Astrocyte (in vitro differentiated cells and primary cell): Measurements from ENCODE around the gene GRIK3.

Experiments
- EZH2 ChIP-seq: IDR thresholded peaks from 2 replicates; pipeline ENCODE4 v1.6.1; 2012; ENCODE audit warnings: mild to moderate bottlenecking, low read length, inconsistent platforms; ENCODE audit not compliant: insufficient read depth
- TF ChIP-seq, protein P1 (sequence below): IDR thresholded peaks from 2 replicates; pipeline ENCODE4 v1.5.1; 2011; ENCODE audit warnings: low read depth, mild to moderate bottlenecking, inconsistent platforms, low read length, moderate library complexity; ENCODE audit not compliant: insufficient read depth

DNA sequence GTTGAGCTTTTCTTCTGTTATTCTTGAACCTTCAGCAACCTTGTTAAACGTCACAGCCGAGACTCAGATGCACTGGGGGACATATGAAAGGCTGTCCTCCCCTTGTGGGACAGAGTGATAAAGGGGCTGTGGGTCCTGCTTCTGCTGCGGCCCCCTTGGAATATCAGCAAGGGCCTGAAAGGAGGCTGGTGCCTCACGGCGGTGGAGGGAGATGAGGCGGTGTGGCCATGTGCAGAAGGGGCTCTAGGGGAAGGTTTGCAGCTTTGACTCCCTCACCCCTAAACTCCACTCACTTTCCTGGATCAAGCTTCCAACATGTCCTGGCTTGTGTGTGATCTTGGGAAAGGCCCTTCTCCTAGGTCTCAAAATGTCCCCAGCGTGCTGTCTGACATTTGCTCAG lies 280.9 kb downstream of the GRIK3 start:
- TF ChIP-seq, protein P1, sequence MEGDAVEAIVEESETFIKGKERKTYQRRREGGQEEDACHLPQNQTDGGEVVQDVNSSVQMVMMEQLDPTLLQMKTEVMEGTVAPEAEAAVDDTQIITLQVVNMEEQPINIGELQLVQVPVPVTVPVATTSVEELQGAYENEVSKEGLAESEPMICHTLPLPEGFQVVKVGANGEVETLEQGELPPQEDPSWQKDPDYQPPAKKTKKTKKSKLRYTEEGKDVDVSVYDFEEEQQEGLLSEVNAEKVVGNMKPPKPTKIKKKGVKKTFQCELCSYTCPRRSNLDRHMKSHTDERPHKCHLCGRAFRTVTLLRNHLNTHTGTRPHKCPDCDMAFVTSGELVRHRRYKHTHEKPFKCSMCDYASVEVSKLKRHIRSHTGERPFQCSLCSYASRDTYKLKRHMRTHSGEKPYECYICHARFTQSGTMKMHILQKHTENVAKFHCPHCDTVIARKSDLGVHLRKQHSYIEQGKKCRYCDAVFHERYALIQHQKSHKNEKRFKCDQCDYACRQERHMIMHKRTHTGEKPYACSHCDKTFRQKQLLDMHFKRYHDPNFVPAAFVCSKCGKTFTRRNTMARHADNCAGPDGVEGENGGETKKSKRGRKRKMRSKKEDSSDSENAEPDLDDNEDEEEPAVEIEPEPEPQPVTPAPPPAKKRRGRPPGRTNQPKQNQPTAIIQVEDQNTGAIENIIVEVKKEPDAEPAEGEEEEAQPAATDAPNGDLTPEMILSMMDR: no peak
- no peak for TF ChIP-seq EZH2
